ENCODE data around the gene ADARB1.

GRCh38 chr21:45052960-45053359, 21.4 kb upstream of the ADARB1 start:
- TF ChIP-seq SUZ12 (IDR thresholded peaks at IDR 0.05; ENCODE audit: extremely low read depth, insufficient read depth, insufficient read length): no peak
- TF ChIP-seq YY1 (IDR thresholded peaks at IDR 0.05; ENCODE audit: insufficient read depth, insufficient read length): no peak

Data from NT2/D1 (cell line).